Measurements from ENCODE around the gene SEC31A. TPM values are rescaled to one million over a fixed set of nuclear protein-coding genes. Genes with fewer than 3 reads are reported as not detected.
A peak's percentile ranks its signal among the peaks of the same experiment; 100 is the strongest.

Gene SEC31A
- total RNA-seq, 4 donors from 2014 or later: 118 to 197 (median 153) TPM

GRCh38 chr4:82891707-82892466 lies 934 bp upstream of the SEC31A start:
- TF ChIP-seq POLR2A (IDR thresholded peaks at IDR 0.05): no peak
- no peak for TF ChIP-seq EP300 (IDR thresholded peaks at IDR 0.05)
- no peak for ATAC-seq
- peaks cover 0 to 35% of the 10 kb centered on the region in 2 donors for H3K36me3 ChIP-seq
- peak overlapping the region; percentile 95 to 97 (median 96) for H3K27ac ChIP-seq
- H3K4me1 ChIP-seq: peaks cover 3 to 49% (median 3%) of the 10 kb centered on the region in 3 donors
- H3K27me3 ChIP-seq: no peaks in the 10 kb centered on the region
- H3K4me3 ChIP-seq: peak overlapping the region; percentile 82 to 83
- WGBS, 2 donors (ENCODE audit: low coverage in 1 of 2): 16 to 34% methylated on average over 5 to 7 of the region's 7 CpGs
- no peaks in the 10 kb centered on the region for H3K9me3 ChIP-seq

GRCh38 chr4:82890528-82890900 lies 439 bp downstream of the SEC31A start:
- ATAC-seq: peak; percentile 0
- Histone ChIP-seq H3K27ac (peak overlapping the region; percentile 95 to 97 (median 96)), H3K4me1 (peaks cover 8 to 53% (median 9%) of the 10 kb centered on the region in 3 donors), H3K27me3 (no peaks in the 10 kb centered on the region), H3K4me3 (peak overlapping the region; percentile 82 to 83), H3K9me3 (no peaks in the 10 kb centered on the region), H3K36me3 (peaks cover 0 to 24% of the 10 kb centered on the region in 2 donors)
- WGBS, 2 donors (ENCODE audit: low coverage in 1 of 2): 0% methylated on average over 6 of the region's 16 CpGs
- TF ChIP-seq EP300 (IDR thresholded peaks at IDR 0.05) (no peak), POLR2A (IDR thresholded peaks at IDR 0.05) (no peak), POLR2AphosphoS5 (IDR thresholded peaks at IDR 0.05) (no peak), CTCF (IDR thresholded peaks at IDR 0.05) (no peak)

GRCh38 chr4:82889287-82889686 lies 1.7 kb downstream of the SEC31A start:
- H3K4me1 ChIP-seq: peaks cover 8 to 62% (median 9%) of the 10 kb centered on the region in 3 donors
- H3K27ac ChIP-seq: peak overlapping the region in 1 of 4 donors; percentile 97
- ATAC-seq: no peak
- H3K36me3 ChIP-seq: peaks cover 0 to 12% of the 10 kb centered on the region in 2 donors
- no peaks in the 10 kb centered on the region for H3K27me3 ChIP-seq
- WGBS, 2 donors (ENCODE audit: low coverage in 1 of 2): 60 to 78% methylated on average over 4 to 6 of the region's 6 CpGs
- TF ChIP-seq POLR2AphosphoS5 (IDR thresholded peaks at IDR 0.05): no peak
- no peak for TF ChIP-seq CTCF (IDR thresholded peaks at IDR 0.05)
- no peak for TF ChIP-seq POLR2A (IDR thresholded peaks at IDR 0.05)
- TF ChIP-seq EP300 (IDR thresholded peaks at IDR 0.05): no peak
- peak overlapping the region; percentile 82 to 83 for H3K4me3 ChIP-seq
- H3K9me3 ChIP-seq: no peaks in the 10 kb centered on the region

GRCh38 chr4:82886147-82886942 lies 4.6 kb downstream of the SEC31A start:
- ATAC-seq: no peak
- no peaks in the 10 kb centered on the region for H3K36me3 ChIP-seq
- TF ChIP-seq POLR2A (IDR thresholded peaks at IDR 0.05) (no peak), CTCF (IDR thresholded peaks at IDR 0.05) (no peak), EP300 (IDR thresholded peaks at IDR 0.05) (no peak), POLR2AphosphoS5 (IDR thresholded peaks at IDR 0.05) (no peak)
- H3K4me3 ChIP-seq: no peak overlapping the region
- peaks cover 8 to 58% (median 9%) of the 10 kb centered on the region in 3 donors for H3K4me1 ChIP-seq
- H3K27me3 ChIP-seq: no peaks in the 10 kb centered on the region
- WGBS, 2 donors (ENCODE audit: low coverage in 1 of 2): 20 to 21% methylated on average over 5 of the region's 5 CpGs
- H3K27ac ChIP-seq: no peak overlapping the region
- no peaks in the 10 kb centered on the region for H3K9me3 ChIP-seq

- no peak overlapping the region for H3K27ac ChIP-seq
- H3K4me1 ChIP-seq: peaks cover 8 to 65% (median 9%) of the 10 kb centered on the region in 3 donors
- no peaks in the 10 kb centered on the region for H3K27me3 ChIP-seq
- H3K4me3 ChIP-seq: no peak overlapping the region
- H3K36me3 ChIP-seq: peaks cover 0 to 4% of the 10 kb centered on the region in 2 donors
- no peak for TF ChIP-seq CTCF (IDR thresholded peaks at IDR 0.05)
- TF ChIP-seq POLR2A (IDR thresholded peaks at IDR 0.05): no peak
- no peak for TF ChIP-seq EP300 (IDR thresholded peaks at IDR 0.05)
- no peak for TF ChIP-seq POLR2AphosphoS5 (IDR thresholded peaks at IDR 0.05)
- no peak for ATAC-seq
- H3K9me3 ChIP-seq: no peaks in the 10 kb centered on the region
Measured at GRCh38 chr4:82885410-82885809, 5.5 kb downstream of the SEC31A start.
